Hepatocyte (in vitro differentiated cells): Measurements from ENCODE around the gene JARID2.

Experiments used
- CTCF ChIP-seq: fragments of 200-600 bp; sonication (generic); IDR thresholded peaks from 2 replicates; pipeline ENCODE4 v1.5.1; 2016; ENCODE audit warnings: antibody characterized with exemption, mild to moderate bottlenecking; ENCODE audit not compliant: poor library complexity
- EZH2 ChIP-seq: fragments of 200-600 bp; sonication (generic); IDR thresholded peaks from 2 replicates; pipeline ENCODE4 v1.6.1; 2016; ENCODE audit warnings: antibody characterized with exemption, mild to moderate bottlenecking, borderline replicate concordance

GRCh38 chr6:15400572-15401004 lies 154.7 kb downstream of the JARID2 start:
- TF ChIP-seq CTCF (no peak), EZH2 (no peak)
